Occipital lobe (tissue), 2 donors: ENCODE results near the gene KCTD13. TPM values are rescaled to one million over a fixed set of nuclear protein-coding genes. Genes with fewer than 3 reads are reported as not detected.
"Not testable (repeated sequence)": the region's sequence is repeated elsewhere in the genome, so short reads cannot be mapped to it uniquely, and the experiment has no call there.

Experiments
- DNase-seq: peaks from one replicate; lab custom pipeline; 2025; lab: John Stamatoyannopoulos, UW
- total RNA-seq: library from RNA; depleted of rRNA; stranded (reverse); fragments of >200 nt; gene quantifications from one replicate; pipeline ENCODE4 v1.2.3, GENCODE V29; 2014

KCTD13 gene, protein sequence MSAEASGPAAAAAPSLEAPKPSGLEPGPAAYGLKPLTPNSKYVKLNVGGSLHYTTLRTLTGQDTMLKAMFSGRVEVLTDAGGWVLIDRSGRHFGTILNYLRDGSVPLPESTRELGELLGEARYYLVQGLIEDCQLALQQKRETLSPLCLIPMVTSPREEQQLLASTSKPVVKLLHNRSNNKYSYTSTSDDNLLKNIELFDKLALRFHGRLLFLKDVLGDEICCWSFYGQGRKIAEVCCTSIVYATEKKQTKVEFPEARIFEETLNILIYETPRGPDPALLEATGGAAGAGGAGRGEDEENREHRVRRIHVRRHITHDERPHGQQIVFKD
- total RNA-seq: 15.6 TPM

DNA sequence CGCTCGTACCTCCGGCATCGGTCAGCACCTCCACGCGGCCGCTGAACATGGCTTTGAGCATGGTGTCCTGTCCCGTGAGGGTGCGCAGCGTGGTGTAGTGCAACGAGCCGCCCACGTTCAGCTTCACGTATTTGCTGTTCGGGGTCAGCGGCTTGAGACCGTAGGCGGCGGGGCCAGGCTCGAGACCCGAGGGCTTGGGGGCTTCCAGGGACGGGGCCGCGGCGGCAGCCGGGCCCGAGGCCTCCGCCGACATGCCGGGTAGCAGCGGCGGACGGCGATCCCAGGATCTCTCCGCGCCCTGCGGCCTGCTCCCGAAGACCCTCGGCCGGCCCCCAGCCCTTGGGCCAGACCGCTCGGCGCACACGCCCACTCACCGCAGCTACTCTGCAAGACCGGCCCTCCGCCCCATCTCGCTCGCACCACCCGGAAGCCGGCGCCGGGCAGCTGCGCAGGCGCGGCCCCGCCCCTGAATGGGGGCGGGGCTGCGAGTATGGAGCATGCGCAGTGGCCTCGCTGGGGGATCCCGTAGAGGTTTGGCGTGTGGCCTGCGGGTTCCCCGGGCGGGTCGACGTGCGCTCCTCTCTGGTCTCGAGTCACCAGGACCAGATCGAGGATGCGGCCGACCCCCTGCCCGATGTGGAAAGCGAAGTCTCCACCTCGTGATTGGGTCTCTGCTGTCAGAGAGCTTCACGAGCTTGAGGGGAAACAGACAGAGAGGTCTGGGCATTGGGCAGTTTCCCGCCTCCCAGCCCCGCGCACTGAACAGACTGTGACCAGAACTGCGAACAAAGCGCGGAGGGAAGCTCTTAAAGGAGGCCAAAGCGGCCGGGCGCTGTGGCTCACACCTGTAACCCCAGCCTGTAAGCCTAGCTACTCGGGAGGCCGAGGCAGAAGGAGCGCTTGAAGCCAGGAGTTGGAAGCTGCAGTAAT, at the start of gene KCTD13:
TSS of gene KCTD13 (minus strand) at position 446 of the 930 bp plus-strand sequence. CDS start at position 253, 193 bp downstream.
- DNase-seq: peak; percentile 85

DNA sequence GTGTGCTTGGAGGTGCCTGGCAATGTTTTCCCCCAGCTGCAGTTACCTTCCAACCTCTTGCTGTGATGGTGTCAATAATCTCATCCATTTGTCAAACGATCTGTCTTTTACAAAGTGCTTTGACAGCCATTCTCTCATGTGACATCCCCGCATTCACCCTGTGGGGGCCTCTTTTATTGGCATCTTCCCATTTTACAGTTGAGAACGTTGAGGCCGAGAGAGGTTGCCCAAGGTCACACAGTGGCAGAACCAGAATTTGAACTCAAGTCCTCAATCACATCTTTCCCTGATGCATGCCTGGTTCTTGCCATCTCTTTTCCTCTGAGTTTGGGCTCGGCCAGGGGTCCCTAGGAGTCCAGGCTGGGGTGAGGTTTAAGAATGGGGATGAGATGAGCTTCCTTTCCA, 49.1 kb upstream of the KCTD13 start:
- no peak for DNase-seq

GRCh38 chr16:29974291-29975133, 48.5 kb upstream of the KCTD13 start:
- no peak for DNase-seq

DNA sequence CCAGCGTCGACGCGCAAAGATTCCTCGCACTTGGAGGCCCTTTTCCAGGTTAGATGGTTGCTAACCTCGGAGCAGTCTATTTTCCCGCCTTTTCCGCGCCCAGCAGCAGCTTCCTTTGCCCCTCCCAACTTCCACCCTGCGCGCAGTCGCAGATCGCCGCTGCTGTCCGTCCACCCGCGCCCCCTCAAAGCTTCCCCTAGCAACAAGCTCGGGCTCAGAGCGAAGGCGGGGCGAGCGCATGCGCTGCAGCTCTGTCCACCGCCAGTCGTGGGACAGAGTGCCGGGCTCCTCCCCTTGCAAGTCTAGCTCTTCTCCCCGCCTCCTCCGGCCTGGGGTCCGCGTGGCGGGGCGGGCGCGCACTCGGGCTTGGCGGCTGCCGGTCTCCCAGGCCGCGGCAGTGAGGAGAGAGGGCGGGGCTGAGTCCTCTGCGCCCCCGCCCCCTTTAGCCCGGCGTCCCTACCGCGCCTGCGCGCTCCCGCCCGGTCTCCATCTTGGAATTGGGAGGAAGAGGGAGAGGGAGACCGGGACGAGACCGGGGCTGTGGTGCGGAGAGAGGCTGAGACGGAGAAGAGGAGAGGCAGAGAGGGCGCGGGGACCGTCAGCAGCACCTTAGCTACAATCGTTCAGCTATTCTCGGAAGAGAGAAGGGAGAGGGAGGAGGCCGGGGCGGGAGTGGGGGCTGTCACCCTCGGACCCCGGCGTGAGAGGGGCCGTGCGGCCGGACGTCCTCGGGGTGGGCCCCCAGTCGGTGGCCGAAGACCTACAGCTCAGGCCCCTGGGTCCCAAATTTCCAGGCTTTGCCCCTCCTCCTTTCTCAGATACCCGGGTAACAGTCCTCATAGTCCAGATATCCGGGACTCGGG, 47.6 kb upstream of the KCTD13 start, which contains the start of gene TAOK2:
TSS of gene TAOK2 (plus strand) at position 485 of the 863 bp plus-strand sequence. CDS start 3,905 bp downstream, outside the sequence.
- DNase-seq: peak; percentile 100

GRCh38 chr16:29972992-29973383, 47.0 kb upstream of the KCTD13 start:
- no peak for DNase-seq

DNA sequence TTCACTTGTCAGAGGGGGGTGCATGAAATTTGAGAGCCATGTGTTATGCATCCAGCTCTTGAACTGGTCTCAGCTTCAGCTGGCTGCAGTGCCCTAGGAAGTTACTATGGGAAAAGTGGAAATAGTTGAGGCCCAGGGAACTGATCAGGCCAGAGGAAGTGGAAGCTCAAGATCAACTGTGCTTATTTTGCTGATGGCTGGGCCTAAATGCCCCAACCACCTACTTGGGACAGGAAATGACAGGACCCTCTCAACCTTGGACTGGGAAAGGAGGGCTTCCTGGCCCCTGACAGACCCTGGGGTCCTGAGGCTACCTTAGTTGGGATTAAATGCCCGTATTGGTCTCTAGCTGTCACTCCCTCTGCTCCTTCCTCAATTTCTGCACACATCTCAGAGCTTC, 46.5 kb upstream of the KCTD13 start:
- no peak for DNase-seq

- no peak for DNase-seq
Measured at GRCh38 chr16:29971304-29971703, 45.3 kb upstream of the KCTD13 start.

GRCh38 chr16:29968205-29968604, 42.2 kb upstream of the KCTD13 start:
- DNase-seq: no peak

DNA sequence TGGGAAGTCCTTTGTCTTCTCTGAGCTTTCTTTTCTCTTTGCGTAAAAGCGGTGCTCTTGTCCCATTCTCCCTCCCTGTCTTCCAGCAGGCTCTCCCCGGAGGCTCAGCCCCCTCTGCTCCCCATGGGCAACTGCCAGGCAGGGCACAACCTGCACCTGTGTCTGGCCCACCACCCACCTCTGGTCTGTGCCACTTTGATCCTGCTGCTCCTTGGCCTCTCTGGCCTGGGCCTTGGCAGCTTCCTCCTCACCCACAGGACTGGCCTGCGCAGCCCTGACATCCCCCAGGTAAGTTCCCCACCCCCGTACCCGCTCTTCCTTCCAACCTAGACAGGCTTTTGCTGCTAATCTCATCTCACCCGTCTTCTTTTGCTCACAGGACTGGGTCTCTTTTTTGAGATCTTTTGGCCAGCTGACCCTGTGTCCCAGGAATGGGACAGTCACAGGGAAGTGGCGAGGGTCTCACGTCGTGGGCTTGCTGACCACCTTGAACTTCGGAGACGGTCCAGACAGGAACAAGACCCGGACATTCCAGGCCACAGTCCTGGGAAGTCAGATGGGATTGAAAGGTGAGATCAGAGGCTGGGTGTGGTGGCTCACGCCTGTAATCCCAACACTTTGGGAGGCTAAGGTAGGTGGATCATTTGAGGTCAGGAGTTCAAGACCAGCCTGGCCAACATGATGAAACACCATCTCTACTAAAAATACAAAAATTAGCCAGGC, 37.2 kb upstream of the KCTD13 start:
- DNase-seq: no peak

GRCh38 chr16:29962344-29962994, 36.4 kb upstream of the KCTD13 start:
- DNase-seq: no peak

GRCh38 chr16:29961479-29962343, 35.7 kb upstream of the KCTD13 start, which contains the start of gene TMEM219:
Gene TMEM219 (plus strand): TSS chr16:29962079. CDS start chr16:29963144, 1,065 bp downstream.
- DNase-seq: peak; percentile 87

GRCh38 chr16:29961127-29961478, 35.1 kb upstream of the KCTD13 start:
- no peak for DNase-seq

DNA sequence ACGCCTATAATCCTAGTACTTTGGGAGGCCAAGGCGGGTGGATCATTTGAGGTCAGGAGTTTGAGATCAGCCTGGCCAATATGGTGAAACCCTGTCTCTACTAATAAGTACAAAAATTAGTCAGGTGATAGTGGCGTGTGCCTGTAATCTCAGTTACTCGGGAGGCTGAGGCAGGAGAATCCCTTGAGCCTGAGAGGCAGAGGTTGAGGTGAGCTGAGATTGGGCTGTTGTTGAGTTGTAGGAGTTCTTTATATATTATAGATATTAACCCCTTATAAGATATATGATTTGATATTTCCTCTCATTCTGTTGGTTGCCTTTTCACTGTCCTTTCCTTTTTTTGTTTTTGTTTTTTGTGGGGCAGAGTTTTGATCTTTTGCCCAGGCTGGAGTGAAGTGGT, 33.8 kb upstream of the KCTD13 start:
- DNase-seq: not testable (repeated sequence)

DNA sequence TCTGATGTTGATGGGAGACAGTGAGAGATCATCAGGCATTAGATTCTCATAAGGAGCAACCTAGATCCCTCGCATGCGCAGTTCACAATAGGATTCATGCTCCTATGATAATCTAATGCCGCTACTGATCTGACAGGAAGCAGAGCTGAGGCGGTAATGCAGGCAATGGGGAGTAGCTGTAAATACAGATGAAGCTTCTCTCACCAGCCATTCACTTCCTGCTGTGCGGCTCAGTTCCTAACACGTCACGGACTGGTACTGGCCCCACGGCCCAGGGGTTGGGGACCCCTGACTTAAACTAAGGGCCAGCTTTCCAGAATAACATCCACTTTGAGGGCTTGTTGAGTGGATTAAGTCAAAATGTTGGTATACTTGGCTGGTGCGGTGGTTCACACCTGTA, 33.3 kb upstream of the KCTD13 start:
- no peak for DNase-seq

GRCh38 chr16:29958756-29959155, 32.7 kb upstream of the KCTD13 start:
- no peak for DNase-seq

GRCh38 chr16:29951625-29952365, 25.8 kb upstream of the KCTD13 start:
- DNase-seq: no peak

- DNase-seq: no peak
Measured at GRCh38 chr16:29950806-29951461, 24.9 kb upstream of the KCTD13 start.
